Endothelial cell of umbilical vein (primary cell): ENCODE measurements around the gene VAT1. TPM values are rescaled to one million over a fixed set of nuclear protein-coding genes. Genes with fewer than 3 reads are reported as not detected.

Experiments used
- BruUV-seq: library from RNA; stranded (reverse); fragments of 400-500 nt; replicated peaks from 2 replicates; lab custom pipeline; 2021; lab: Mats Ljungman, UMichigan
- CTCF ChIA-PET: fragments of 300-600, 350-600 bp; sonication (Branson Sonifier 250); formaldehyde crosslinking; loops from one replicate; lab custom pipeline; 2021; ENCODE audit warnings: antibody characterized with exemption, inconsistent platforms; lab: Charles Lee
- POLR2A ChIA-PET: fragments of 300-600, 350-600 bp; sonication (Branson Sonifier 250); formaldehyde crosslinking; loops from one replicate; lab custom pipeline; 2021; ENCODE audit warnings: antibody characterized with exemption, inconsistent platforms; lab: Charles Lee
- DNase-seq: peaks from one replicate; pipeline ENCODE4 v3.0.0-alpha.2; 2011; ENCODE audit warnings: low read depth, low spot score
- FAIRE-seq: peaks from 2 replicates; lab custom pipeline; 2011; peaks lifted over from hg19 to GRCh38; lab: Jason Lieb, UNC
- H2AFZ ChIP-seq: 2 replicates; pipeline ENCODE4 v1.6.0; 2012; ENCODE audit warnings: low read depth, low read length, control low read depth, inconsistent platforms
- H3K27ac ChIP-seq: 2 replicates; pipeline ENCODE4 v1.5.1; 2011; ENCODE audit warnings: low read depth, mild to moderate bottlenecking, control low read depth, low read length, moderate library complexity; ENCODE audit not compliant: insufficient read depth
- H3K27me3 ChIP-seq, 2 experiments: 2 replicates each; pipeline versions ENCODE4 v1.6.0 to v1.6.1; 2011; ENCODE audit warnings: low read length in 2 of 2, mixed read lengths in 1 of 2; ENCODE audit not compliant: control insufficient read depth in 2 of 2, insufficient read depth in 2 of 2
- H3K36me3 ChIP-seq, 2 experiments: 2 replicates in 1 of 2; 3 replicates in 1 of 2; pipeline ENCODE4 v1.5.1; 2011; ENCODE audit warnings: low read length in 2 of 2, mild to moderate bottlenecking in 1 of 2, moderate library complexity in 1 of 2; ENCODE audit not compliant: control insufficient read depth in 2 of 2, insufficient read depth in 2 of 2; ENCODE audit errors: extremely low read depth in 1 of 2
- H3K4me1 ChIP-seq: 3 replicates; pipeline ENCODE4 v1.5.1; 2011; ENCODE audit warnings: mild to moderate bottlenecking, low read length; ENCODE audit not compliant: control insufficient read depth, insufficient read depth; ENCODE audit errors: extremely low read depth
- H3K4me2 ChIP-seq: 2 replicates; pipeline ENCODE4 v1.6.1; 2011; ENCODE audit warnings: low read length, control low read depth, mixed read lengths; ENCODE audit not compliant: insufficient read depth
- H3K4me3 ChIP-seq, 3 experiments: fragments of 200-600 bp in 1 of 3; sonication (generic), shearing (Covaris generic) in 1 of 3; replicated peaks in 1 of 3; 2 replicates each; pipeline ENCODE4 v1.5.1; 2011 to 2016; ENCODE audit warnings: control low read depth in 3 of 3, low read length in 3 of 3, mild to moderate bottlenecking in 2 of 3, inconsistent platforms in 1 of 3, low read depth in 1 of 3, moderate library complexity in 1 of 3; ENCODE audit not compliant: insufficient read depth in 1 of 3
- H3K79me2 ChIP-seq: 2 replicates; pipeline ENCODE4 v1.6.0; 2012; ENCODE audit warnings: low read length, inconsistent platforms; ENCODE audit not compliant: control insufficient read depth, insufficient read depth
- H3K9ac ChIP-seq: replicated peaks from 2 replicates; pipeline ENCODE3; 2011; ENCODE audit warnings: low read length, control low read depth; ENCODE audit not compliant: insufficient read depth; ENCODE audit errors: extremely low read depth
- H3K9me1 ChIP-seq: replicated peaks from 3 replicates; pipeline ENCODE4 v1.6.0; 2011; ENCODE audit warnings: mild to moderate bottlenecking, low read length; ENCODE audit not compliant: control insufficient read depth, insufficient read depth; ENCODE audit errors: extremely low read depth
- H3K9me3 ChIP-seq: replicated peaks from 2 replicates; pipeline ENCODE4 v1.5.1; 2012; ENCODE audit warnings: low read length, inconsistent platforms; ENCODE audit not compliant: control insufficient read depth, insufficient read depth
- H4K20me1 ChIP-seq: replicated peaks from 2 replicates; pipeline ENCODE3; 2011; ENCODE audit warnings: mild to moderate bottlenecking, low read length; ENCODE audit not compliant: control insufficient read depth, insufficient read depth; ENCODE audit errors: extremely low read depth
- CTCF ChIP-seq, 2 donors: IDR thresholded peaks; 1 replicate in 1 of 2; 2 replicates in 1 of 2; pipeline ENCODE4 v1.5.1; 2011; ENCODE audit warnings: low read length in 2 of 2, mild to moderate bottlenecking in 2 of 2, moderate library complexity in 2 of 2, control low read depth in 1 of 2, inconsistent platforms in 1 of 2, low read depth in 1 of 2; ENCODE audit not compliant: insufficient read depth in 1 of 2; ENCODE audit errors: extremely low read depth in 1 of 2
- EZH2 ChIP-seq: IDR thresholded peaks from 2 replicates; pipeline ENCODE4 v1.6.1; 2012; ENCODE audit warnings: borderline replicate concordance, low read depth, mild to moderate bottlenecking, moderate library complexity, low read length, inconsistent platforms; ENCODE audit not compliant: severe bottlenecking
- FOS ChIP-seq: IDR thresholded peaks from 2 replicates; pipeline ENCODE4 v1.6.1; 2011; ENCODE audit warnings: mild to moderate bottlenecking, low read length, moderate library complexity, borderline replicate concordance; ENCODE audit not compliant: insufficient read depth
- GATA2 ChIP-seq: IDR thresholded peaks from 2 replicates; pipeline ENCODE4 v1.7.0; 2011; ENCODE audit warnings: low read depth, mild to moderate bottlenecking, moderate library complexity, mixed read lengths, low read length; ENCODE audit not compliant: insufficient read length, insufficient read depth
- JUN ChIP-seq: IDR thresholded peaks from 2 replicates; pipeline ENCODE4 v1.6.1; 2011; ENCODE audit warnings: borderline replicate concordance, low read depth; ENCODE audit not compliant: insufficient read length, insufficient read depth
- MAX ChIP-seq: IDR thresholded peaks from 2 replicates; pipeline ENCODE4 v1.6.1; 2011; ENCODE audit not compliant: insufficient read depth, insufficient read length
- MYC ChIP-seq: IDR thresholded peaks from one replicate; pipeline ENCODE4 v1.6.1; 2011; ENCODE audit warnings: mild to moderate bottlenecking, low read depth, low read length
- POLR2A ChIP-seq: IDR thresholded peaks from 2 replicates; pipeline ENCODE4 v1.6.1; 2012; ENCODE audit warnings: low read depth, mild to moderate bottlenecking, control low read depth, low read length
- POLR2AphosphoS5 ChIP-seq: IDR thresholded peaks from 2 replicates; pipeline ENCODE4 v1.6.1; 2012; ENCODE audit warnings: low read depth, mild to moderate bottlenecking, control low read depth, low read length, moderate library complexity; ENCODE audit not compliant: insufficient read depth
- dilution Hi-C: fragments of 300-500 bp; cut with MboI; formaldehyde crosslinking; loops from one replicate; pipeline ENCODE4 v1.15.0; 2019; ENCODE audit warnings: low sequenced_read_pairs; ENCODE audit not compliant: extremely low pct_ligation_motif_present
- intact Hi-C: fragments of 100-400 bp; cut with micrococcal nuclease; formaldehyde crosslinking; loops from one replicate; pipeline ENCODE4 v1.10.0; 2022
- polyA plus RNA-seq, 4 experiments: library from polyadenylated mRNA; depleted of rRNA in 3 of 4; stranded (reverse) in 3 of 4; unstranded in 1 of 4; fragments of >200 nt; gene quantifications; 2 replicates each; pipeline versions ENCODE4 v1.2.1 to v1.2.3, GENCODE V29; 2011 to 2012; ENCODE audit warnings: missing spikeins in 1 of 4
- total RNA-seq: library from RNA; stranded (reverse); gene quantifications from 2 replicates; pipeline ENCODE4 v1.2.3, GENCODE V29; 2021

Gene VAT1
- total and polyA plus RNA-seq, 2 donors (not counting 3 experiments of a cell fraction or from before 2014, with no cell fraction given), result 339 to 482 TPM

- no TSS peak for BruUV-seq
- FAIRE-seq, result no peak
Observed at GRCh38 chr17:43031666-43032065, 9.5 kb upstream of the VAT1 start.

More at GRCh38 chr17:43031666-43032065, 9.5 kb upstream of the VAT1 start:
- H3K36me3 ChIP-seq, result no peaks in the 10 kb centered on the region
- H3K9me1 ChIP-seq, result no peaks in the 10 kb centered on the region
- no peaks in the 10 kb centered on the region for H3K79me2 ChIP-seq
- no peak overlapping the region for H3K9ac ChIP-seq
- intact Hi-C loops (no loop called here), dilution Hi-C loops (no loop called here)
- TF ChIP-seq EZH2, result no peak
- TF ChIP-seq POLR2A, result no peak
- TF ChIP-seq FOS, result no peak
- TF ChIP-seq JUN, result no peak
- no peak for TF ChIP-seq MAX
- no peak for TF ChIP-seq POLR2AphosphoS5
- TF ChIP-seq GATA2, result no peak
- TF ChIP-seq CTCF (IDR thresholded peaks at IDR 0.05; ENCODE audit: extremely low read depth in 1 of 2, insufficient read depth in 1 of 2, low read depth in 1 of 2, low read length in 2 of 2), result no peak
- TF ChIP-seq MYC, result no peak
- H2AFZ ChIP-seq, result no peak overlapping the region
- no peak overlapping the region for H3K27ac ChIP-seq
- ChIA-PET CTCF (interaction anchor here (0.5 to 1.1 kb wide), 4 partner anchors 11 to 49 kb away, joined by 3 read pairs; no protein-coding TSS in a partner anchor), POLR2A (interaction anchor here (0.7 kb wide), 1 partner anchor 895 kb away, joined by 6 read pairs; no protein-coding TSS in a partner anchor)
- no peak overlapping the region for H3K4me2 ChIP-seq
- H4K20me1 ChIP-seq, result no peaks in the 10 kb centered on the region
- no peaks in the 10 kb centered on the region for H3K9me3 ChIP-seq
- H3K27me3 ChIP-seq, result peaks cover 0 to 1% of the 10 kb centered on the region in 2 experiments
- no peak for DNase-seq
- no peaks in the 10 kb centered on the region for H3K4me1 ChIP-seq
- H3K4me3 ChIP-seq, result no peak overlapping the region
